H1 (cell line): ENCODE measurements around the gene THRB. TPM values are rescaled to one million over a fixed set of nuclear protein-coding genes. Genes with fewer than 3 reads are reported as not detected.

Source experiments
- CTCF ChIA-PET: fragments of 300-600 bp; sonication (Branson Sonifier 250); formaldehyde crosslinking; loops from one replicate; lab custom pipeline; 2021; ENCODE audit not compliant: partially characterized antibody; lab: Charles Lee
- POLR2A ChIA-PET: fragments of 300-600 bp; sonication (Branson Sonifier 250); formaldehyde crosslinking; loops from one replicate; lab custom pipeline; 2021; ENCODE audit warnings: inconsistent platforms; ENCODE audit not compliant: partially characterized antibody; lab: Charles Lee
- DNase-seq, 2 experiments: peaks; one replicate each; pipeline versions ENCODE4 v3.0.0 to v3.0.0-alpha.2; 2010 to 2022; ENCODE audit warnings: low spot score in 2 of 2, low read depth in 1 of 2, mixed read lengths in 1 of 2
- FAIRE-seq: peaks from 2 replicates; lab custom pipeline; 2011; peaks lifted over from hg19 to GRCh38; lab: Jason Lieb, UNC
- H2AFZ ChIP-seq: 2 replicates; pipeline ENCODE4 v1.8.1; 2012; ENCODE audit warnings: low read length, inconsistent platforms
- H2AK5ac ChIP-seq: 2 replicates; pipeline ENCODE4 v1.6.1; 2013; ENCODE audit warnings: low read depth, low read length
- H2BK120ac ChIP-seq: replicated peaks from 2 replicates; pipeline ENCODE3; 2013; ENCODE audit warnings: low read depth, low read length, inconsistent platforms
- H2BK12ac ChIP-seq: 2 replicates; pipeline ENCODE4 v1.6.1; 2013; ENCODE audit warnings: low read depth, low read length
- H2BK15ac ChIP-seq: 2 replicates; pipeline ENCODE4 v1.6.1; 2013; ENCODE audit warnings: low read length
- H2BK20ac ChIP-seq: 2 replicates; pipeline ENCODE4 v1.6.1; 2013; ENCODE audit warnings: low read length
- H2BK5ac ChIP-seq: 2 replicates; pipeline ENCODE4 v1.6.1; 2013; ENCODE audit warnings: low read depth, low read length
- H3K14ac ChIP-seq: 2 replicates; pipeline ENCODE4 v1.6.1; 2013; ENCODE audit warnings: inconsistent platforms; ENCODE audit not compliant: insufficient read length
- H3K18ac ChIP-seq: 2 replicates; pipeline ENCODE4 v1.6.1; 2013; ENCODE audit warnings: low read length; ENCODE audit errors: extremely low read depth
- H3K23ac ChIP-seq: 2 replicates; pipeline ENCODE4 v1.6.1; 2013; ENCODE audit warnings: inconsistent platforms; ENCODE audit not compliant: insufficient read length
- H3K23me2 ChIP-seq: 2 replicates; pipeline ENCODE4 v1.6.1; 2013; ENCODE audit warnings: low read depth, low read length
- H3K27ac ChIP-seq: 2 replicates; pipeline ENCODE4 v1.6.1; 2011; ENCODE audit warnings: low read depth, low read length, inconsistent platforms
- H3K27me3 ChIP-seq, 4 experiments: replicated peaks in 1 of 4; 1 replicate in 1 of 4; 2 replicates in 3 of 4; pipeline versions ENCODE4 v1.6.1 to v1.8.1; 2011 to 2013; ENCODE audit warnings: low read length in 3 of 4, mild to moderate bottlenecking in 3 of 4, inconsistent platforms in 2 of 4, mixed read lengths in 2 of 4, moderate library complexity in 1 of 4; ENCODE audit not compliant: control insufficient read depth in 3 of 4, insufficient read depth in 3 of 4; ENCODE audit errors: extremely low read depth in 1 of 4
- H3K36me3 ChIP-seq, 4 experiments: 2 replicates each; pipeline versions ENCODE4 v1.6.1 to v1.8.1; 2011 to 2013; ENCODE audit warnings: mild to moderate bottlenecking in 4 of 4, low read length in 3 of 4, moderate library complexity in 2 of 4, control low read depth in 1 of 4, inconsistent platforms in 1 of 4; ENCODE audit not compliant: insufficient read depth in 4 of 4, control insufficient read depth in 2 of 4
- H3K4ac ChIP-seq: replicated peaks from 2 replicates; pipeline ENCODE3; 2013; ENCODE audit warnings: low read length, low read depth, mixed read lengths, inconsistent platforms; ENCODE audit not compliant: insufficient read length
- H3K4me1 ChIP-seq, 4 experiments: replicated peaks in 1 of 4; 1 replicate in 1 of 4; 2 replicates in 3 of 4; pipeline versions ENCODE4 v1.6.1 to v1.8.1; 2011 to 2013; ENCODE audit warnings: low read length in 3 of 4, inconsistent platforms in 2 of 4, mixed read lengths in 1 of 4; ENCODE audit not compliant: insufficient read depth in 4 of 4, control insufficient read depth in 3 of 4
- H3K4me2 ChIP-seq, 2 experiments: 2 replicates each; pipeline versions ENCODE4 v1.6.1 to v1.8.1; 2011 to 2013; ENCODE audit warnings: low read depth in 2 of 2, low read length in 2 of 2, control low read depth in 1 of 2, inconsistent platforms in 1 of 2, mild to moderate bottlenecking in 1 of 2; ENCODE audit not compliant: insufficient read depth in 1 of 2
- H3K4me3 ChIP-seq, 4 experiments: fragments of 200-600, 300-600 bp in 1 of 4; sonication (generic), shearing (Covaris generic), sonication (Bioruptor Twin) in 1 of 4; 2 replicates each; pipeline versions ENCODE4 v1.5.1 to v1.8.1; 2011 to 2016; ENCODE audit warnings: low read length in 4 of 4, low read depth in 3 of 4, control low read depth in 2 of 4, inconsistent platforms in 2 of 4, mild to moderate bottlenecking in 2 of 4, mixed read lengths in 1 of 4, moderate library complexity in 1 of 4; ENCODE audit not compliant: insufficient read depth in 2 of 4; ENCODE audit errors: extremely low read depth in 1 of 4
- H3K56ac ChIP-seq: replicated peaks from 2 replicates; pipeline ENCODE3; 2013; ENCODE audit warnings: low read depth, mild to moderate bottlenecking, mixed read lengths, low read length, inconsistent platforms; ENCODE audit not compliant: insufficient read length
- H3K79me1 ChIP-seq: 2 replicates; pipeline ENCODE4 v1.6.1; 2013; ENCODE audit warnings: low read depth, low read length, control low read depth
- H3K79me2 ChIP-seq, 2 experiments: 2 replicates each; pipeline versions ENCODE4 v1.6.1 to v1.8.1; 2012 to 2013; ENCODE audit warnings: low read length in 2 of 2, mild to moderate bottlenecking in 2 of 2, inconsistent platforms in 1 of 2; ENCODE audit not compliant: insufficient read depth in 2 of 2, control insufficient read depth in 1 of 2
- H3K9ac ChIP-seq, 4 experiments: replicated peaks in 1 of 4; 1 replicate in 1 of 4; 2 replicates in 3 of 4; pipeline versions ENCODE4 v1.6.1 to v1.8.1; 2011 to 2013; ENCODE audit warnings: low read depth in 3 of 4, low read length in 3 of 4, control low read depth in 2 of 4, mild to moderate bottlenecking in 2 of 4, moderate library complexity in 2 of 4, inconsistent platforms in 1 of 4; ENCODE audit errors: extremely low read depth in 1 of 4
- H3K9me3 ChIP-seq, 2 experiments: 2 replicates each; pipeline versions ENCODE4 v1.6.1 to v1.8.1; 2012 to 2013; ENCODE audit warnings: mild to moderate bottlenecking in 2 of 2, moderate library complexity in 2 of 2, control low read depth in 1 of 2, inconsistent platforms in 1 of 2, low read depth in 1 of 2, low read length in 1 of 2, mixed read lengths in 1 of 2; ENCODE audit not compliant: insufficient read depth in 2 of 2
- H4K20me1 ChIP-seq, 2 experiments: replicated peaks in 1 of 2; 2 replicates each; pipeline versions ENCODE3 to v1.8.1; 2011 to 2013; ENCODE audit warnings: inconsistent platforms in 2 of 2, low read length in 2 of 2, mild to moderate bottlenecking in 1 of 2; ENCODE audit not compliant: insufficient read depth in 2 of 2, control insufficient read depth in 1 of 2
- H4K5ac ChIP-seq: 2 replicates; pipeline ENCODE4 v1.6.1; 2013; ENCODE audit warnings: low read length, low read depth, mixed read lengths, inconsistent platforms; ENCODE audit not compliant: insufficient read length
- H4K8ac ChIP-seq: 2 replicates; pipeline ENCODE4 v1.8.0; 2013; ENCODE audit warnings: mild to moderate bottlenecking, moderate library complexity, low read length, inconsistent platforms; ENCODE audit not compliant: insufficient read depth; ENCODE audit errors: extremely low read depth
- H4K91ac ChIP-seq: replicated peaks from 2 replicates; pipeline ENCODE3; 2013; ENCODE audit warnings: low read length, mixed read lengths, inconsistent platforms; ENCODE audit not compliant: insufficient read length
- BCL11A ChIP-seq, 2 experiments: IDR thresholded peaks; one replicate each; pipeline ENCODE4 v1.6.1; 2011; ENCODE audit warnings: low read depth in 2 of 2, low read length in 2 of 2, mild to moderate bottlenecking in 2 of 2
- WGBS, 2 experiments: shearing (Covaris generic) in 1 of 2; methylation state at CpG; one replicate each; pipeline versions ENCODE4 v1.1.6 to v1.1.7; 2013 to 2015; ENCODE audit warnings: low lambda C conversion rate in 2 of 2, mixed read lengths in 2 of 2, inconsistent platforms in 1 of 2, low coverage in 1 of 2, missing lambda C conversion rate in 1 of 2; ENCODE audit not compliant: insufficient replicate concordance in 2 of 2, insufficient coverage in 1 of 2, insufficient read length in 1 of 2; ENCODE audit errors: extremely low coverage in 1 of 2, missing lambda C conversion rate in 1 of 2; 5-methylcytosine and 5-hydroxymethylcytosine counted together
- polyA plus RNA-seq, 7 experiments: library from polyadenylated mRNA; depleted of rRNA in 3 of 7; stranded (reverse) in 5 of 7; unstranded in 2 of 7; fragments of >200 nt in 5 of 7; fragments of 200-250 nt in 2 of 7; gene quantifications; 1 replicate in 5 of 7; 2 replicates in 1 of 7; 4 replicates in 1 of 7; pipeline versions ENCODE4 v1.2.1 to v1.2.3, GENCODE V29; 2011 to 2013; ENCODE audit warnings: missing spikeins in 2 of 7, mixed read lengths in 2 of 7
- total RNA-seq: library from RNA; stranded (reverse); fragmentation: NEBNext Ultra II Directional; extraction: Animal tissue kit (Norgen Biotek cat#: 25700); gene quantifications from 2 replicates; pipeline ENCODE4 v1.2.1, GENCODE V29; 2021
- TF ChIP-seq, protein P1 (sequence below): IDR thresholded peaks from 2 replicates; pipeline ENCODE4 v1.6.1; 2012; ENCODE audit warnings: low read length, inconsistent platforms
- TF ChIP-seq, protein P2 (sequence below): IDR thresholded peaks from 2 replicates; pipeline ENCODE4 v1.6.1; 2012; ENCODE audit warnings: inconsistent platforms

THRB gene
- total and polyA plus RNA-seq, 2 of the 8 experiments (the other 6 are each of a cell fraction or from before 2014, with no cell fraction given) = 0.98 to 3.9 TPM

DNA sequence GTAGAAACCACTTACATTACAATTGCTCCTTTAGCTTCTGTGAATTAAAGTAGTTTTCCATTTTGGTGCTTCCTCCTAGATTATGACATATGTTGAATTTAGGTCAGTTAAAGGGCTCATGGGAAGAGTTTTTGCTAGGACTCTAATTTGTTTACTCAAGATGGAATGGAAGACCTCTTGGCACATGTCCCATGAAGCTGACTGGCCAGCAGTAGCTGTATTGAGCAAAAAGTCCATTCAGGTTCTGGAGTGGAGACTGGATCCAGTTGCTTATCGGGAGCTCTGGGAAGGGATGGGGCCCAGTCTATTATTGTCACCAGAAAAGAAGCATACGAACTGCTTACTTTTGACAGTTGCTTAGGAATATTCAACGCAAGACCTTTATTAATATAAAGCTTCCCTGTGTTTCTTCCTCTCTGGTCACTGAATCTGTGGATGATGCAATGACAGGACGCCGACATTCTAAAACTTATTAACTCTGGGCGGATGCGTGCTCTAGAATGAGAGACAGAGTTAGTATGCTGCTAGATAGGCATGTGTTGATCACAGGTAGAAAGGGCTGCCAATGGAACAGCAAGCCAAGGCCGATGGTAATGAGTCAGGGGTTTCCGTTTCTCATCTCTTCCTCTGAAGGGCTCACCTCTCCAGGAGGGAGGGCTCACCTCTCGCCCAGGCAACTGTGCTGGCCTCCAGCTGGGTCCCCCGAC lies 393.8 kb downstream of the THRB start:
- Histone ChIP-seq H3K9ac (no peak overlapping the region), H3K4me3 (no peak overlapping the region), H3K79me2 (no peaks in the 10 kb centered on the region), H3K23me2 (no peaks in the 10 kb centered on the region), H3K14ac (no peak overlapping the region), H3K9me3 (no peaks in the 10 kb centered on the region), H4K5ac (no peak overlapping the region), H2BK12ac (no peak overlapping the region), H2BK15ac (no peak overlapping the region), H3K79me1 (no peaks in the 10 kb centered on the region), H2BK20ac (no peak overlapping the region), H3K4me1 (peaks cover 0 to 5% (median 2%) of the 10 kb centered on the region in 4 experiments; a peak in 3 of 7 replicates), H3K56ac (no peak overlapping the region), H3K4ac (no peak overlapping the region), H3K18ac (0 out of 2 replicates have a peak overlapping the region, but pooled peaks have one; percentile 13), H3K36me3 (no peaks in the 10 kb centered on the region), H4K20me1 (no peaks in the 10 kb centered on the region), H2BK5ac (no peak overlapping the region), H2AFZ (peak overlapping the region; percentile 34; the same call in 1 of the 2 replicates), H4K91ac (no peak overlapping the region), H2AK5ac (no peak overlapping the region), H3K27me3 (no peaks in the 10 kb centered on the region), H3K27ac (no peak overlapping the region), H3K23ac (no peak overlapping the region), H4K8ac (no peak overlapping the region), H3K4me2 (no peak overlapping the region), H2BK120ac (no peak overlapping the region)
- POLR2A ChIA-PET = interaction anchor here (0.6 kb wide), 1 partner anchor 31 kb away, joined by 7 read pairs; no protein-coding TSS in a partner anchor
- DNase-seq (no peak), FAIRE-seq (no peak)
- CTCF ChIA-PET = interaction anchor here (0.6 to 2.7 kb wide), 6 partner anchors 12 to 517 kb away, joined by 3 to 10 read pairs (median 4); no protein-coding TSS in a partner anchor
- WGBS, 2 experiments = 91% methylated on average over 11 of the region's 11 CpGs; no CpG with 5 or more reads in 1 of the 2 experiments
- TF ChIP-seq BCL11A (IDR thresholded peaks at IDR 0.05; ENCODE audit: low read depth in 2 of 2, low read length in 2 of 2) = no peak
- TF ChIP-seq, protein P1, sequence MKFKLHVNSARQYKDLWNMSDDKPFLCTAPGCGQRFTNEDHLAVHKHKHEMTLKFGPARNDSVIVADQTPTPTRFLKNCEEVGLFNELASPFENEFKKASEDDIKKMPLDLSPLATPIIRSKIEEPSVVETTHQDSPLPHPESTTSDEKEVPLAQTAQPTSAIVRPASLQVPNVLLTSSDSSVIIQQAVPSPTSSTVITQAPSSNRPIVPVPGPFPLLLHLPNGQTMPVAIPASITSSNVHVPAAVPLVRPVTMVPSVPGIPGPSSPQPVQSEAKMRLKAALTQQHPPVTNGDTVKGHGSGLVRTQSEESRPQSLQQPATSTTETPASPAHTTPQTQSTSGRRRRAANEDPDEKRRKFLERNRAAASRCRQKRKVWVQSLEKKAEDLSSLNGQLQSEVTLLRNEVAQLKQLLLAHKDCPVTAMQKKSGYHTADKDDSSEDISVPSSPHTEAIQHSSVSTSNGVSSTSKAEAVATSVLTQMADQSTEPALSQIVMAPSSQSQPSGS = no peak
- TF ChIP-seq, protein P2, sequence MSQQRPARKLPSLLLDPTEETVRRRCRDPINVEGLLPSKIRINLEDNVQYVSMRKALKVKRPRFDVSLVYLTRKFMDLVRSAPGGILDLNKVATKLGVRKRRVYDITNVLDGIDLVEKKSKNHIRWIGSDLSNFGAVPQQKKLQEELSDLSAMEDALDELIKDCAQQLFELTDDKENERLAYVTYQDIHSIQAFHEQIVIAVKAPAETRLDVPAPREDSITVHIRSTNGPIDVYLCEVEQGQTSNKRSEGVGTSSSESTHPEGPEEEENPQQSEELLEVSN = no peak
